GM19372 (cell line): Measurements from ENCODE around the gene YPEL2.
"Not testable (repeated sequence)": the region's sequence is repeated elsewhere in the genome, so short reads cannot be mapped to it uniquely, and the experiment has no call there.

Source experiments
- ATAC-seq: cut with Tn5 transposase; IDR thresholded peaks from one replicate; pipeline ENCODE4 v1.9.1; 2021; ENCODE audit warnings: mild to moderate bottlenecking, low read depth, moderate library complexity; ENCODE audit not compliant: unreplicated experiment

YPEL2 gene

DNA sequence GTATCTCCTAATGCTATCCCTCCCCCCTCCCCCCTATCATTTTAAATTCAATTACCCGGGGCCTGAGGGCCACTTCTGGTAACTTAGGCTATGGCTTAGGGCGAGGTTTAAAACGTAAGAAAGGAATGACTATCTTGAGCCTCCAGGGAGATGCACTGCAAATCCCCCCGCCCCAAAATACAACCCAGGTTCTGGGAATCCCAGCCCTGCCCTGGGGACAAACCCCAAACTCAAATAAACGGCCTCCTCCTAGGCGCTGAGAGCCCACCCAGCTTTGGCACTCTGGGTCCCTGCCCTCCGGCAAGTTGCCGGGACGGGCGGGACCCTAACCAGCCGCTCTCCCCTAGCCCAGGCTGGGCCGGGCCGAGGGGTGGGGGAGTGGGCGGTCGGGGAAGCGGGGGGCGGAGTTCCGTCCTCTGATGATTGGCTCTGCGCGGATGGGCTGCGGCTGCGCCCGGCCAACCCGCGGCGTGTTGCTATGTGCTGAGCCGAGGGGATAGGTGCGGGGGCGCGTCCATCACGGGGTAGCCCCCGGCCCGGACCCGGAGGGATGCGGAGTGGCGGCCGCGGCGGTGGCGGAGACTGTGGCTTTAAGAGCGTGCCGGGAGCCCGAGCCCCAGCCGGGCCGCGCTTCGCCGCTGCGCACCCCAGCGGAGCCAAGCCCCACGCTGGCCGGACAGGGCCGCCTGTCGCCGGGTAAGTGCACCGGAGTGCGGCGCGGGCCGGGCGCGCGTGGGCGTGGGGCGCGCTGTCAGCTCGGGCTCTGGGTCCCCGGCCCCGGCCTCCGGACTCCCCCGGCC, at the start of gene YPEL2:
Gene YPEL2, plus strand, starts transcription at position 527 of the 800 bp plus-strand sequence. CDS start 21,755 bp downstream, outside the sequence.
- ATAC-seq, result peak; percentile 92

- ATAC-seq, result no peak
Measured at GRCh38 chr17:59284317-59284716, 47.1 kb upstream of the YPEL2 start.

- no peak for ATAC-seq
Measured at GRCh38 chr17:59287452-59287851, 44.0 kb upstream of the YPEL2 start.

DNA sequence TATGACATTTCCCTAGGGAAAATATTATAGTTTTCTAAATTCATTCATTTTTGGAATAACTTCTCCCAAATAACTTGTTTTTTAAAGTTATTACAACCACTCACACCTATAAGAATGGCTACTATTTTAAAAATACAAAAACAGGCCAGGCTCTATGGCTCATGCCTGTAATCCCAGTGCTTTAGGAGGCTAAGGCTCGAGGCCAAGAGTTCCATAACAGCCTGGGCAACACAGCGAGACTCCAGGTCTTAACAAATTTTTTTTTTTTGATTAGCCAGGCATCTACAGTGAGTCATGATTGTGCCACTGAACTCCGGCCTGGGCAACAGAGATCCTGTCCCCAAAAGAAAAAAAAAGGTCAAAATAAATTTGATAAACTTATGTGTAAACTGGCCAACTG, 43.6 kb upstream of the YPEL2 start:
- ATAC-seq, result no peak

- ATAC-seq, result no peak
Measured at GRCh38 chr17:59289981-59290301, 41.5 kb upstream of the YPEL2 start.

DNA sequence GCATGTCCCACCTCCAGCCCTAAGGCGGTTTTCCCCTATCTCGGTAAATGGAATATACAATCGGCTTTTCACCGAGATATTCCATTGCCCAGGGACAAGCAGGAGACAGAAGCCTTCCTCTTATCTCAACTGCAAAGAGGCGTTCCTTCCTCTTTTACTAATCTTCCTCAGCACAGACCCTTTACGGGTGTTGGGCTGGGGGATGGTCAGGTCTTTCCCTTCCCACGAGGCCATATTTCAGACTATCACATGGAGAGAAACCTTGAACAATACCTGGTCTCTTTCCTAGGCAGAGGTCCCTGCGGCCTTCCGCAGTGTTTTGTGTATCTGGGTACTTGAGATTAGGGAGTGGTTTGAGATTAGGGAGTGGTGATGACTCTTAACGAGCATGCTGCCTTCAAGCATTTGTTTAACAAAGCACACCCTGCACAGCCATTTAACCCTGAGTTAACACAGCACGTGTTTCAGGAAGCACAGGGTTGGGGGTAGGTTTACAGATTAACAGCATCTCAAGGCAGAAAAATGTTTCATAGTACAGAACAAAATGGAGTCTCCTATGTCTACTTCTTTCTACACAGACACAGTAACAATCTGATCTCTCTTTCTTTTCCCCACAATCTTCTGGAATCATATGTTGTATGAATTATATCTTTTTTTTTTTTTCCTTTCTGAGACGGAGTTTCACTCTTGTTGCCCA, 41.0 kb upstream of the YPEL2 start:
- ATAC-seq, result not testable (repeated sequence)

- no peak for ATAC-seq
Measured at GRCh38 chr17:59292174-59292523, 39.3 kb upstream of the YPEL2 start.

DNA sequence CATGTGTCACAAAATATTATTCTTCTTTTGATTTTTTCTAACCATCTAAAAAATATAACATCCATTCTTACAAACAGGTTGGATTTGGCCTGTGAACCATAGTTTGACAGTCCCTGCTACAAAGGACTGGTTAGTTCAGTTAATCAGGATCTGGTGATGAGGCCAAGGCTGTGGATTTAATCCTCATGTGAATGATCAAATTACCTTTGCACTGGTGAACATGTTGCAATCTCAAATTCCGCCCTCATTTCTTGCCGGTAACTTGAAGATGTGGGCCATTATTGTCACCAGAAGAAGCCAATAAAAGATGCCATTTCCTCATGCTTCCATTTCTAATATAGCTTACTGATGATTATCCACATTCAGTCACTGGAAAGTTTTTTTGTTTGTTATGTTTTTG, 35.3 kb upstream of the YPEL2 start:
- ATAC-seq, result no peak

- no peak for ATAC-seq
Measured at GRCh38 chr17:59298521-59298920, 32.9 kb upstream of the YPEL2 start.

GRCh38 chr17:59299400-59300092, 31.9 kb upstream of the YPEL2 start:
- no peak for ATAC-seq

DNA sequence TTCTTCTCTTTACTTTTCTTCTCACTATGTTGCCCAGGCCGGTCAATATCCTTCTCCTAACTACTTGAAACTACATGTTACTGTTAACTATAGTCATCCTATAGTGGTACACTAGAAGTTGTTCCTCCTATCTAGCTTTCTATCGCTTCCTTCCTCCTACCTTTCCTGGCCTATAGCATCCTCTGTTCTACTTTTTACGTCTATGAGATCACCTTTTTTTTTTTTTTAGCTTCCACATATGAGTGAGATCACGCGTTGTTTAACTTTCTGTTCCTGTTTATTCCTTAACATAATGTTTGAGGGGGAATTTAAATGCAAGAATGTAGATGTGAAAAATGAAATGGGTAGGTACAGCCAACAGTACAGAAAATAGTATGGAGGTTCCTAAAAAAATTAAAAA, 30.5 kb upstream of the YPEL2 start:
- ATAC-seq, result no peak

DNA sequence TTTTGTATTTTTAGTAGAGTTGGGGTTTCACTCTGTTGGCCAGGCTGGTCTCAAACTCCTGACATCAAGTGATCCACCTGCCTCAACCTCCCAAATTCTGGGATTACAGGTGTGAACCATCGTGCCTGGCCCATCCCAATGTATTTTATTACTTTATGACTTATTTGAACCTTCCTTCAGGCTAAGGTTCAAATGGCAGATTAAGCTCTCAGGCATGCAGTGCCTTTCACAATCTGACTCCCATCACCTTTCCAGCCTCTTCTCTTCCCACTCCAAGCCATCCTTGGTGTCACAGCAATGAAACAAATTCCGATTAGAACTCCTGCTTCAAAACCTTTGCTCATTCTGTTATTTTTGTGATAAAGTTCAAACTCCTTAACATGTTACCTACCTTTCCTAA, 26.6 kb upstream of the YPEL2 start:
- ATAC-seq, result no peak

DNA sequence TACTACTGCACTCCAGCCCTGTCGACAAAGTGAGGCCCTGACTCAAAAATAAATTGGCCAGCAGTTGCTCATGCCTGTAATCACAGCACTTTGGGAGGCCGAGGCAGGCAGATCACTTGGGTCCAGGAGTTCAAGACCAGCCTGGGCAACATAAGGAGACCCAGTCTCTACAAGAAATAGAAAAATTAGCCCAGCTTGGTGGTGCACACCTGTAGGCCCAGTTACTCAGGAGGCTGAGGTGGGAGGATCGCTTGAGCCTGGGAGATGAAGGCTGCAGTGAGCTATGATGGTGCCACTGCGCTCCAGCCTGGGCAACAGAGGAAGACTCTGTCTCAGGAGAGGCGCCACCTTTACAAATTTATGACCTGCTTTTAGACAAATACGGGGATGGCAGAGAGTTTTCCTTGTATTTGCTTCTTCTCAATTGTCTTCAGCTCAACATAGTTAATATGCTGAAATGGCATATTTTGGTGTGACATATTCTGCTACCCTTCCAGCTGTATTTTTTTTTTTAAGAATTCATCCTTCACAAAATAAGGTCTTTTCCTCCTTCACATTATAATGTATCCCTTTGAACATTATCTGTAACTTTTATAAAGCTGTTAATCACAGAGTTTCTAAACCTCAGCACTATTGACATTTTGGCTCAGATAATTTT, 21.1 kb upstream of the YPEL2 start:
- ATAC-seq, result no peak

DNA sequence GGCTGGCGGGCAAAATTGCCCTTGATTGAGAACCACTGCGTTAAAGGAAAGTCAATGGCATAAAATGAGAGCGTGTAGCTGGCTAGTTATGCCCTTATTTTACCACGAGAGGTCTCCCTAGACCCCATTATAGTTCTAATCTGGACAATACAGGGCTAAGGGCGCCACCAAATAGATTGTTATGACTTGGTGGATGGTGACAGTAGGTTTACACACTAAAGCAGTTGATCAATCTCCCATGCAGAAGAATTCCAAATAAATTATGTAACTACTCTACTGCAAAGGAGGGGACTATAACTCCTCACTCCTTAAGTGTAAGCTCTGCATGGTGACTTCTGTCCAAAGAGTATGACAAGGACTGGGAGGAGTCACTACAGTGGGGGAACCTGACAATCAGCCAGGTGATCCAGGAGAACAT, 20.4 kb upstream of the YPEL2 start:
- peak; percentile 64 for ATAC-seq

- not testable (repeated sequence) for ATAC-seq
Measured at GRCh38 chr17:59311521-59311920, 19.9 kb upstream of the YPEL2 start.

GRCh38 chr17:59315866-59316265, 15.6 kb upstream of the YPEL2 start:
- ATAC-seq, result no peak

DNA sequence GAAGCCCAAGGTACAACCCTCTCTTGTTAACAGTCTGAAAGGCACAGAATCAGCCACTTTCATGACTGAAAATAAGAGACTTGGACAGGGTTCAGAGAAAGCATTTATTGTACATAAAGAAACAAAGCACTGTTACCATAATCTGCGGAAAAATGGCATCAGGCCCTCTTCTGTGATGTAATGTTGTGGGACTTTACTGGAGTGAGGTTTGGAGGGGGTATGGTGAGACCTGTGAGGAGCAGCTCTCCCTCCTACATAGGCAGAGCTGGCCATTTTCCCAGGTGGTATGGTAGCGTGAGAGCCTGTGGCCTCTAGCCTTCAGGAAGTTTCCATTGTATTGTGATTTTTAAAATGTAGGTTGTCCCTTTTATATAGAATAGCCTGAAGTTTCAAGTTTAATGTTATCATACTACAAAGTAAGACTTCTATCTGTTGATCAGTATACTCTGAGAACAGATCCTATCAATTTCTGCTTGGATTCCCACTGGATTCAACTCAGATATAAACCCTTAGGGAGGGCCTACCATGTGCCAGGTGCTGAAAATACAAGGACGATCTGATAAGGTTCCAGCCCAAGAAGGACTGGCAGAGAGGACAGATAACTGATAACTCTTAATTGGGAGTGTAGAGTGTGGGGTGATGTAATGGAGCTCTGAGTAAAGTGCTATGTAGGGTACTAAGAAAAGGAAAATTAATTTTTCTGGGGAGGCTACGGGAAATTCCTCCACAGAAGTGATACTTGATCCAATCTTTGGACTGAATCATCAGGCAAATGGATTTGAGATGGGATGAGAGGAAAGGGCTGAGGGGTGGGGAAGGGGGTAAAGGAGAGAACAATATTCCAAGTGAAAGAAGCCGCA, 4.1 kb upstream of the YPEL2 start:
- no peak for ATAC-seq

GRCh38 chr17:59327981-59328290, 3.5 kb upstream of the YPEL2 start:
- no peak for ATAC-seq

GRCh38 chr17:59328601-59329000, 2.9 kb upstream of the YPEL2 start:
- no peak for ATAC-seq
